ENCODE data around the gene GGT5.

The GGT5 gene

GRCh38 chr22:24188705-24189248 lies 56.1 kb downstream of the GGT5 start:
- no peak overlapping the region for H3K27ac Mint-ChIP-seq

GRCh38 chr22:24187731-24188644 lies 56.9 kb downstream of the GGT5 start:
- Mint-ChIP-seq H3K4me1 (peaks cover 25% of the 10 kb centered on the region), H3K36me3 (ENCODE audit: low read depth) (no peaks in the 10 kb centered on the region), H3K4me3 (no peak overlapping the region), H3K9me3 (peaks cover 8% of the 10 kb centered on the region), H3K27me3 (ENCODE audit: low read depth, poor library complexity) (peaks cover 3% of the 10 kb centered on the region), H3K27ac (no peak overlapping the region)
- TF ChIP-seq CTCF (IDR thresholded peaks at IDR 0.05) = no peak
- no peak for DNase-seq

More at GRCh38 chr22:24188705-24189248, 56.1 kb downstream of the GGT5 start:
- no peak overlapping the region for H3K4me3 Mint-ChIP-seq
- H3K36me3 Mint-ChIP-seq (ENCODE audit: low read depth) = no peaks in the 10 kb centered on the region
- H3K4me1 Mint-ChIP-seq = peaks cover 25% of the 10 kb centered on the region
- peaks cover 10% of the 10 kb centered on the region for H3K9me3 Mint-ChIP-seq
- peaks cover 3% of the 10 kb centered on the region for H3K27me3 Mint-ChIP-seq (ENCODE audit: low read depth, poor library complexity)
- no peak for TF ChIP-seq CTCF (IDR thresholded peaks at IDR 0.05)
- no peak for DNase-seq

- H3K4me1 Mint-ChIP-seq = peaks cover 25% of the 10 kb centered on the region
- H3K9me3 Mint-ChIP-seq = no peaks in the 10 kb centered on the region
- H3K27me3 Mint-ChIP-seq (ENCODE audit: low read depth, poor library complexity) = peaks cover 3% of the 10 kb centered on the region
- H3K4me3 Mint-ChIP-seq = no peak overlapping the region
- DNase-seq = no peak
- no peaks in the 10 kb centered on the region for H3K36me3 Mint-ChIP-seq (ENCODE audit: low read depth)
- H3K27ac Mint-ChIP-seq = no peak overlapping the region
- no peak for TF ChIP-seq CTCF (IDR thresholded peaks at IDR 0.05)
Measured at GRCh38 chr22:24186892-24187670, 57.8 kb downstream of the GGT5 start.

GRCh38 chr22:24186352-24186740 lies 58.5 kb downstream of the GGT5 start:
- Mint-ChIP-seq H3K4me1 (peaks cover 25% of the 10 kb centered on the region), H3K27me3 (ENCODE audit: low read depth, poor library complexity) (peaks cover 3% of the 10 kb centered on the region), H3K36me3 (ENCODE audit: low read depth) (no peaks in the 10 kb centered on the region), H3K27ac (no peak overlapping the region), H3K4me3 (no peak overlapping the region), H3K9me3 (no peaks in the 10 kb centered on the region)
- no peak for DNase-seq
- no peak for TF ChIP-seq CTCF (IDR thresholded peaks at IDR 0.05)

- H3K4me3 Mint-ChIP-seq = no peak overlapping the region
- H3K36me3 Mint-ChIP-seq (ENCODE audit: low read depth) = no peaks in the 10 kb centered on the region
- DNase-seq = no peak
- no peak for TF ChIP-seq CTCF (IDR thresholded peaks at IDR 0.05)
- H3K27me3 Mint-ChIP-seq (ENCODE audit: low read depth, poor library complexity) = peaks cover 3% of the 10 kb centered on the region
- H3K9me3 Mint-ChIP-seq = no peaks in the 10 kb centered on the region
- H3K27ac Mint-ChIP-seq = no peak overlapping the region
- peaks cover 25% of the 10 kb centered on the region for H3K4me1 Mint-ChIP-seq
Measured at GRCh38 chr22:24185501-24186351, 59.2 kb downstream of the GGT5 start.
